Measurements from ENCODE around the gene IL19.

DNA sequence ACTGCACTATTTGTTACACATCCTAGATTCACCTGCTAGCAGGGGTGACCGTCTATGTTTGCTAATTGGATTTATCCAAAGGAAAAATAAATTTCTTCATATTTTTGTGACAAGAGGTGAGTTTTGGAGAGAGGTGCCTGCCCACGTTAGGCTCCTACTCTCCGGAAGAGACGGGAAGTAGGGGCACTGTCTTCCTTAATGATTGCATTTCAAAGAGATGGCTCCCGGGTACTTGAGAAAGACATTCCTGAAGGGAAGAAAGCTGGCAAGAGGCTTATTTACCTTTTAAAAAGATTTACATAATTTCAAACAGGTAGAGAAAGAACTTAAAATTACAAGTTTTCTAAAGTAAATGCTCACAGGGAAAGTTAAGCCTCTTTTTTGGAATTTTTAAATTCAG is 18.7 kb upstream of the IL19 start:
- TF ChIP-seq, protein P1, sequence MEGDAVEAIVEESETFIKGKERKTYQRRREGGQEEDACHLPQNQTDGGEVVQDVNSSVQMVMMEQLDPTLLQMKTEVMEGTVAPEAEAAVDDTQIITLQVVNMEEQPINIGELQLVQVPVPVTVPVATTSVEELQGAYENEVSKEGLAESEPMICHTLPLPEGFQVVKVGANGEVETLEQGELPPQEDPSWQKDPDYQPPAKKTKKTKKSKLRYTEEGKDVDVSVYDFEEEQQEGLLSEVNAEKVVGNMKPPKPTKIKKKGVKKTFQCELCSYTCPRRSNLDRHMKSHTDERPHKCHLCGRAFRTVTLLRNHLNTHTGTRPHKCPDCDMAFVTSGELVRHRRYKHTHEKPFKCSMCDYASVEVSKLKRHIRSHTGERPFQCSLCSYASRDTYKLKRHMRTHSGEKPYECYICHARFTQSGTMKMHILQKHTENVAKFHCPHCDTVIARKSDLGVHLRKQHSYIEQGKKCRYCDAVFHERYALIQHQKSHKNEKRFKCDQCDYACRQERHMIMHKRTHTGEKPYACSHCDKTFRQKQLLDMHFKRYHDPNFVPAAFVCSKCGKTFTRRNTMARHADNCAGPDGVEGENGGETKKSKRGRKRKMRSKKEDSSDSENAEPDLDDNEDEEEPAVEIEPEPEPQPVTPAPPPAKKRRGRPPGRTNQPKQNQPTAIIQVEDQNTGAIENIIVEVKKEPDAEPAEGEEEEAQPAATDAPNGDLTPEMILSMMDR (IDR thresholded peaks at IDR 0.05; ENCODE audit: insufficient read depth, low read length): no peak
- TF ChIP-seq, protein P2, sequence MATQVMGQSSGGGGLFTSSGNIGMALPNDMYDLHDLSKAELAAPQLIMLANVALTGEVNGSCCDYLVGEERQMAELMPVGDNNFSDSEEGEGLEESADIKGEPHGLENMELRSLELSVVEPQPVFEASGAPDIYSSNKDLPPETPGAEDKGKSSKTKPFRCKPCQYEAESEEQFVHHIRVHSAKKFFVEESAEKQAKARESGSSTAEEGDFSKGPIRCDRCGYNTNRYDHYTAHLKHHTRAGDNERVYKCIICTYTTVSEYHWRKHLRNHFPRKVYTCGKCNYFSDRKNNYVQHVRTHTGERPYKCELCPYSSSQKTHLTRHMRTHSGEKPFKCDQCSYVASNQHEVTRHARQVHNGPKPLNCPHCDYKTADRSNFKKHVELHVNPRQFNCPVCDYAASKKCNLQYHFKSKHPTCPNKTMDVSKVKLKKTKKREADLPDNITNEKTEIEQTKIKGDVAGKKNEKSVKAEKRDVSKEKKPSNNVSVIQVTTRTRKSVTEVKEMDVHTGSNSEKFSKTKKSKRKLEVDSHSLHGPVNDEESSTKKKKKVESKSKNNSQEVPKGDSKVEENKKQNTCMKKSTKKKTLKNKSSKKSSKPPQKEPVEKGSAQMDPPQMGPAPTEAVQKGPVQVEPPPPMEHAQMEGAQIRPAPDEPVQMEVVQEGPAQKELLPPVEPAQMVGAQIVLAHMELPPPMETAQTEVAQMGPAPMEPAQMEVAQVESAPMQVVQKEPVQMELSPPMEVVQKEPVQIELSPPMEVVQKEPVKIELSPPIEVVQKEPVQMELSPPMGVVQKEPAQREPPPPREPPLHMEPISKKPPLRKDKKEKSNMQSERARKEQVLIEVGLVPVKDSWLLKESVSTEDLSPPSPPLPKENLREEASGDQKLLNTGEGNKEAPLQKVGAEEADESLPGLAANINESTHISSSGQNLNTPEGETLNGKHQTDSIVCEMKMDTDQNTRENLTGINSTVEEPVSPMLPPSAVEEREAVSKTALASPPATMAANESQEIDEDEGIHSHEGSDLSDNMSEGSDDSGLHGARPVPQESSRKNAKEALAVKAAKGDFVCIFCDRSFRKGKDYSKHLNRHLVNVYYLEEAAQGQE (IDR thresholded peaks at IDR 0.05; ENCODE audit: insufficient replicate concordance, low read depth): no peak
- TF ChIP-seq GABPA (IDR thresholded peaks at IDR 0.05; ENCODE audit: low read depth) (no peak), POLR2AphosphoS5 (IDR thresholded peaks at IDR 0.05; ENCODE audit: low read depth) (no peak), SPI1 (IDR thresholded peaks at IDR 0.05; ENCODE audit: borderline replicate concordance, low read depth) (no peak)
